HPDE6-E6E7 (cell line): Measurements from ENCODE around the gene PHLDA3.
"Not testable (repeated sequence)": the region's sequence is repeated elsewhere in the genome, so short reads cannot be mapped to it uniquely, and the experiment has no call there.

Experiments
- DNase-seq: peaks from one replicate; pipeline ENCODE4 v3.0.0; 2011; ENCODE audit warnings: missing footprints; ENCODE audit errors: extremely low spot score

The PHLDA3 gene

DNA sequence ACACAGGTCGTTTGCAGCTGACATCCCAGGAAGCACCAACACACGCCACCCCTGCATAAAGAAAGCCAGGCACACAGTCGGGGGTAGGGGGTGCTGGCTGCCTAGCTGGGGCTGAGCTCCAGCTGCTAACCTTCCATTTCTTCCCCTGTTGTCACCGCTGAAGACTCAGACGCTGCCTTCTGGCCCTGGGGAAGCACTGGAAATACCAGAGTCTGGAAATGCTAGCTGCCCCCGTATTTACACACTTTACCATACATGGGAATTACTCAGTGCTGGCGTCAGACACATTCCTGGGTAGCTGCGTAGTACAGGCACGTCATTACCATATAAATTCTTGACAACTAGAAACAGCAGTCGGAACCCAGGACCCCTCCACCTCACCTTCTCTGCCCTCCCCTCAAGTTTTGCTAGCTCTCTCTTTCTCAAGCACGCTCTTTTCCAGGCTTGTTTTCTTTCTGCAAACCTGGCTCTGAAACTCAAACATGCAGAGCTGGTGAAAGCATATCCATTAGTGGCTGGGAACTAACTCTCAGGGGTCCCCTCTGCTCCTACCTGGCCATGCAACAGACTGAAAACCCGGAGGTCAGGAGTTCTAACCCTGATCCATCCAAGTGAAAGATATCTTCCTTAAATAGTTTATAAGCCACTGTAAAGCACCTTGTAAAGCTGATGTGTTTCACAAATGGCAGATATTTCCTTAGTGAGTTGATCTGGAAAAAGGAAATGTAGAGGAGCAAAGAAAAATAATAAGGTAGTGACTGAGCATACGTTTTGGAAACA, 34.6 kb upstream of the PHLDA3 start:
- DNase-seq, result no peak

DNA sequence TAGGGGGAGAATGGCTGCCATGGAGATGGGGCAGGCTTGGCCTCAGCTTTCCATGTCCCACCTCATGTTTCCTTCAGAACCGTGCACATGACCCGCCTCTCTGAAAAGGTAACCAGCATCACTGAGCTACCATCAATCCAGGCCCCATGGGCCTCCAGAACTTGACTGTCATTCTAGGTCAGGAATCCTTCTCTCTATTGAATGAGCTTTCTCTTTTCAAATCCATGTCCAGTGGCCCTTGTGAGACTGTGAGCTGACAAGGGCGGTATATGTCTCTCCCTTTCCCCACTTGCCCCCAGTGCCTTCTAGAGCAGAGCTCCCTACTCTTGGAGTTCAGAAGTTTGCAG, 33.5 kb upstream of the PHLDA3 start:
- no peak for DNase-seq

- DNase-seq, result no peak
Measured at GRCh38 chr1:201501812-201502510, 33.0 kb upstream of the PHLDA3 start.

GRCh38 chr1:201501144-201501543, 32.2 kb upstream of the PHLDA3 start:
- DNase-seq, result no peak

DNA sequence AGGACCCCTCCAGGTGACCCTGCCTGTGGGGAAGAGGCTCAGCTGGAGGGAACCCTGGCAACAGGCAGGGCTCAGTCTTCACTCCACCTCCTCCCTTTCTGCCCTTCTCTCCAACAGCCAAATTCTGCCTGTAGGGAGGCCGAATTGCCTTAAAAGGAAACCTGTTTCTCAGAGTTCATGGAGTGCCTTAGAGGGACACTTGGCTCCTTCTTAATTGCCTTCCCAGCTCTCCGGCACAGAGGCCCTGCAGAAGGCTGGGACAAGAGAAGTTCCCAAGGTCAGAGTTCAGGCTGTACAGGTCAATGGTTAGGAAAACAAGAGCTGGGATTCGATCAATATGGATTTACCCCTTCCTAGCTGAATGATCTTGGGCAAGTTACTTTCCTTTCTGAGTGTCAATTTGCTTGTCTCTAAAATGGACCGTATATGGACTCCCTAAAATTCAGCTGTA, 31.7 kb upstream of the PHLDA3 start:
- no peak for DNase-seq

GRCh38 chr1:201499795-201500669, 31.0 kb upstream of the PHLDA3 start:
- no peak for DNase-seq

DNA sequence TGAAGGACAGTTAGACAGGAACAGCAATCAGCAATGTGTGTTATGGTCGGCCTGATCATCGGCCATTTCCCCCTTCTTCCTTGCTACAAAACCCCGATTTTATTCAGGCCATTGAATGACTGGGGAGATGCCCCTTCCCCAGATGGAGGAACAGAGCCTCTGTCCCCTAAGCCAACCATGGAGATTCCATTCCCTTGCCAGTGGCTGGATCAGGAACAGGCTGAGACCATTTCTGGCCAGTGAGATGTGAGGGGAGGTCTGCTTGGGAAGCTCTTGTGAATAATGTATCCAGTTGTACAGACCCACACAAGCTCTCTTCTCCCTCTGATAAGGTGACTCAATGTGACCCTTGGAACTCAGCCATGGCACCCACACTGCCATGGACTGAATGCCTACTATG, 30.2 kb upstream of the PHLDA3 start:
- DNase-seq, result no peak

DNA sequence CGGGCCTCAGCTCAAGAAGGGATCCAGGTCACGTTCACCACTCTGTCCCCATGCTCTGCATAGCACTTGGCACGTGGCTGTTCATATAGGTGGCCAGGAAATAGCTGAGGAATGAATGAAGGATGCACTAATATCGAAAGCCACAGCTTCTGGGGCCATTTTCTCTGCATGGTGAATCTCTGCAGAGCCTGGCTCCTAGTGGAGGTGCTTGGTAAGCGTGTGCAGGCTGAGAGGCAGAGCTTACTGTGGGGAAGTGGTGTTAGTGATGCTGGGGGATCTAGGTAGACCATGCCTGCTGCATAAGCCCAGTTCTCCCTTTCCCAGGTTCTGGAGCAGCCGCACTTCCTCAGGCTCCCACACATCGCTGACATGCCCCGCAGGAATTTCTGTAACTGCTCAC, 29.6 kb upstream of the PHLDA3 start:
- DNase-seq, result no peak

DNA sequence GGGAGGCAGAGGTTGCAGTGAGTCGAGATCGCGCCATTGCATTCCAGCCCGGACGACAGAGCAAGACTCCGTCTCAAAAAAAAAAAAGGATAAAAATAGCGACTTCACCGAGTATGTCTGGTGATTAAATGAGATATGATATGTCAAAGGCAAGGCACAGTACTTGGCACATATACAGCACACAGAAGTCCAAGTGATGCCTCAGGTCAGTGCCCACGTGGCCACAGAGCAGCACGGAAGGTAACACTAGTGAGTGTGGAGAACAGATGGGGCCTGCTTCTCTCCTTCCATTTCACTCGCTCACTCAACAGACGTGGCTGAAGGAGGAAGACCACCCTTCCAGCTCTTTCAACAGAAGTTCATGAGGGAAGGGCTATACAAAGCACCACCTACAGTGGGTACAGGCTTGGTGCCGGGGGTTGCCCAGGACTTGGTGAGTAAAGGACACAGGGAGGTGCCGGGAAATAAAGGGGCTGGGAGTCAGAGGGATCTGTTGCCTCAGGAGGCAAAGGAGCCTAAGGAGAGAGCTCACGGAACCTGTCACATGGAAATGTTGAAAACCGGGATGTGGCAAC, 29.0 kb upstream of the PHLDA3 start:
- DNase-seq, result no peak

DNA sequence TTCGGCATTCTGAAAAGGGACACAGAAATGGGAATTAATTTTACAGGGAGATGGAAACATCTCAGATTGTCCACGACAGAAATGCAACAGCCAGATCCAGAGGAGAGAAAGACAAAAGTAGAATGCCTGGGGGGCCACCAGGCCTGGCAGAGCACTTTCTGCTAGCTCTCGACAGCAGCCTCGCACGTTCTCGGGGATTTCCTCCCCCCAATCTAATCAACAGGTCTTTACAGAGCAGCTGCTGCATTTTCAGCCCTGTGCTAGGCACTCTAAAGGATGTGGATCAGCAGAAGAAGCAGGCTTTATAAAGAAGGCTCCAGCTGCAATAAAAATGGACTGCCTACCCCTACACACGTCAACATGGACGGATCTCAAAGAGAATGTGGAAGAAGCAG, 27.3 kb upstream of the PHLDA3 start:
- DNase-seq, result no peak

- no peak for DNase-seq
Measured at GRCh38 chr1:201495551-201496295, 26.7 kb upstream of the PHLDA3 start.

GRCh38 chr1:201493757-201494617, 25.0 kb upstream of the PHLDA3 start:
- DNase-seq, result no peak

GRCh38 chr1:201493026-201493656, 24.2 kb upstream of the PHLDA3 start:
- DNase-seq, result not testable (repeated sequence)

DNA sequence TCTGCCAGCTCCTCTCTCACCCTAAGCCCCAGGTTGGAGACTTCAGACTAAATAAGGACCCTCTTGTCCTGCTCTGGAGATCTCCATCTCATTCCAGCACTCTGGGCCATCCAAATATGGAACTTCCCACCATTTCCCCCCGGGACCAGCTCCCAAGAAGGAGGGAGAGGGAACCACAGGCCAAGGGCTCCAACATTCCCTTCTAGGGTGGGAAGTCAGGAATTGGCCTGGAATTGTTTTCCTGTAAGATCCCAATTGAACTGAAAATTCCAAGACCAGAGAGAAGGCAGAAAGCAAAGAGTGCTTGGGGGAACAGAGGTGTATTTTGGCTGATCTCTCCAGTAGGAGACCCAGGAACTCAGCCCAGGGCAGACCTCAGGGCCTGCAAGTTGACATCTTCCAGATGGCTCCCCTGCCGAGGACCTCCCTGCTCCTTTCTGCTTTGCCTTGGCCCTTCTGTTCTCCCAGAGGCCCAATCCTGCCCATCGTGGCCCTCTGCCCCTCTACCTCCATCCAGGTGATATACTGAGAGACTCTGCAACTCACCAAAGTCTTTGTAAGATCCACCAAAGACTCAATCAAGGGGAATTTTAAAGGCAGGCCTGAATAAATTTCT, 23.0 kb upstream of the PHLDA3 start:
- DNase-seq, result no peak

GRCh38 chr1:201490708-201491131, 21.7 kb upstream of the PHLDA3 start:
- no peak for DNase-seq

- no peak for DNase-seq
Measured at GRCh38 chr1:201489643-201490261, 20.8 kb upstream of the PHLDA3 start.

DNA sequence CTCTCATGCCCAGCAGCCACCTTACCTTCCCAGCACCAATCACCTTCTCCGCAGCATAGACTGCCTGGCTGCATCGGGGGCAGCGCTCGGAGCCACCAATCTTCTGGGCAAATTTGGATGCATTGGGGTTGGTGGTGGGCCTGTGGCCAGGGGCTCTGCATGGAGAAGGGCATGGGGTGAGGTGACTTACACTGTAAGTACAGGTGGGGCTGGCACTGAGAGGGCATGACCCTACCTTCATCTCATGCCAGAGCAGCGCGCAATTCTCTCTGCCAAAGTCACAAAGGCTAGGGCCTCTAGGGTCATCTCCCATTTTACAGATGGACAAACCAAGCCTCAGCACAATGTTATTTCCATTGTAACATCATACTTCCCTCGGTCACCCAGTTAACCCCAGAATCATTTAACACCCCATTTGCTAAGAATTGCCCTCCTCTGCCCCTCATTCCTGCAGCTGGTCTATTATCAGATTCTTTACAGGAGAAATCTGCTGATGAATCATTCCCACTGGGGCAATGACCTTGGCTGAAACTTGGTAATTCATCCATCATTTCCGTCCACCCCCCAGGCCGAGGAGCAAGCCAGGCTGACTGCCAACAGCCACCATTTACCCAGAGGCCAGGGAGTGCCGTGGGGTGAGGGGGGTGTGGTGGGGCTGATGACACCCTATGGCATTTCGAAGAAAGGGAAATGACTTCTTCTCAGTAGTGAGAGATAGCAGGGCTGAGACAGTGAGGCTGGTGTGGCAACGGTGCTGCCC, 20.0 kb upstream of the PHLDA3 start:
- DNase-seq, result peak; percentile 87

GRCh38 chr1:201487742-201488141, 18.8 kb upstream of the PHLDA3 start:
- DNase-seq, result no peak
